ENCODE data around the gene HUNK. TPM values are rescaled to one million over a fixed set of nuclear protein-coding genes. Genes with fewer than 3 reads are reported as not detected.

HUNK gene
- total RNA-seq, 4 donors from 2014 or later: 0.12 to 1.5 (median 0.91) TPM

DNA sequence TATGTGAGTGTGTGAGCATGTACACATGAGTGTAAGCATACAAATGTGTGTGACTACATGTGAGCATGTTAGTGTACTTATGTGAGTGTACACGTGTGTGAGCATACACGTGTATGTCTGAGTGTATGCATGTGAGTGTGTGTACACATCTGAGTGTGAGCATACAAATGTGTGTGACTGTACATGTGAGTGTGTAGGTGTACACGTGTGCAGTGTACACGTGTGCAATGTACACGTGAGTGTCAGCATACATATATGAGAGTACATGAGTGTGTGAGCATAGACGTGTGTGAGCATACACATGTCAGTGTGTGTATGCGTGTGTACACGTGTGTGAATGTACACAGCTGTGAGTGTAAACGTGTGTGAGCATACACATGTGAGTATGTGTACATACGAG, 170.6 kb downstream of the HUNK start:
- DNase-seq (ENCODE audit: low spot score): no peak
- no peak for TF ChIP-seq CTCF (IDR thresholded peaks at IDR 0.05)
- no peak for ATAC-seq (ENCODE audit: low FRiP score)

DNA sequence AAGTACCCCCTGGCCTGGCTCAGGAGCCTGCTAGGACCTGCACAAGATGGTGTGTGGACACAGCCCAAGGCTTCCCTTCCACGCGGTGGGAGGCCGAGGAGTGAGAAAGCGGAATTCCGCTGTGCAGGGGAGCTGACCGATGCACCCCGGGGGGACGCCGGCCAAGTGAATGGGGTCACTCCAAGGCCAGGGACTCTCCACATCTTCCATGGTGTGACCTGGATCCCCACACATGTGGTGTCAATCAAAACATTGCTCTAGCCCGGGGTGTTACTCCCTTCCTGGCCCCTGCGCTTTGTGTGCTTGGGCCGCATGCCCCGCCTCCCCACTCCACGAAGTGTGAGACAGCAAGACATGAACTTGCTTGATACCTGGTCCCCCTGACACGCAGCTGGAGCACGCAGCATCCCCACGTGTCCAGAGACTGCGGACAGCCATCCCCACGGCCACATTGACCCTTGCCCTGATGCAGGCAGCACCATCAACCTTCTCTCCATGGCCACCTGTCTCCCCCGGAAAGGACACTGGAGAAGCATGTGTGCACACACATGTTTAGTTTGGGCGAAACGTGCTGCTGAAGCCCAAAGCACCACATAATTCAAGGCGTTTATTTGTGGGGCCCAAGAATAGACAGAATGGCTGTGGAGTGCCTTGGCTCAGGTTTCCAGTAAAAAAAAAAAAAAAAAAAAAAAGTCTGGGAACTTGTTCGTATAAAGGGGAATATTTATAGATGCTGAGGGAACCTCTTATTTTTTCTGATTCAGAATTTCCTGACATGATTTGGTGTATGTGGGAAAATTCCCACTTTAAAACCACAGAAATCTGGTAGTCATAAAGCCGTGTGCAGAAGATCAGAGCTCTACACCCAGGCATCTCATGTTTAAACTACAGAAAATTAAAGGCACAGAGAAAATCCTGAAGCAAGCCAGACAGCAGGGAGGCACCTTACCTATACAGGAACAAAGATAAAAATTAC, 171.7 kb downstream of the HUNK start:
- DNase-seq (ENCODE audit: low spot score): no peak
- no peak for ATAC-seq (ENCODE audit: low FRiP score)
- TF ChIP-seq CTCF (IDR thresholded peaks at IDR 0.05): no peak

DNA sequence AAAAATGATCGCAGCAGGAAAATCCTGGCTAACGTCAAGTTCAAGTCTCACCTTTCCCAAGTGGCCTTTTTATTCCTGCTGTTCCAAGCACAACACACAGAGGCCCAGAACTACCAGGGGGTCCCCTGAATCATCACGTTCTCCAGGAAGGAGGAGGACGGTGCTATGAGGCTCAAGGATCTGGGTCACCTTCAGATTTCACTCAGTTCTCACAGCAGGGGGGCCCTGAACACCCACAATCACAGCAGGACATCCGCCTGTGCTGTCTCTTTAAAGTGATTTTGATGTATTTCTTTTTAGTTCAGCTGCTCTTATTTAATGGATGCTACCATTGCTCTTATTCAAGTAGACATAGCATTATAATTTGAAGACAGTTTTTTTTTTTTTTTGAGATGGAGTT, 173.4 kb downstream of the HUNK start:
- TF ChIP-seq CTCF (IDR thresholded peaks at IDR 0.05): no peak
- DNase-seq (ENCODE audit: low spot score) (no peak), ATAC-seq (ENCODE audit: low FRiP score) (no peak)

GRCh38 chr21:32048353-32048752, 175.5 kb downstream of the HUNK start:
- DNase-seq (ENCODE audit: low spot score) (no peak), ATAC-seq (ENCODE audit: low FRiP score) (no peak)
- no peak for TF ChIP-seq CTCF (IDR thresholded peaks at IDR 0.05)

Other genes starting within 250 kb of the HUNK start
- gene SOD1, start 213.3 kb upstream of the HUNK start, total RNA-seq: 100 to 1,000 TPM; 160 to 389 (median 286) TPM
- 10 to 100 TPM; 15.8 to 32.8 (median 16.8) TPM for gene SCAF4, start 140.9 kb upstream of the HUNK start, total RNA-seq